Mucosa of descending colon (tissue), 3 donors: ENCODE results near the gene AKAP6. TPM values are rescaled to one million over a fixed set of nuclear protein-coding genes. Genes with fewer than 3 reads are reported as not detected.

ENCODE experiments used
- ATAC-seq: fragments of 200-7000 bp; cut with Tn5 transposase; one replicate; pipeline ENCODE4 v1.9.1; 2020; ENCODE audit warnings: mild to moderate bottlenecking, moderate library complexity
- DNase-seq, 3 donors: peaks; one replicate each; pipeline ENCODE4 v3.0.0-alpha.2; 2020
- H3K36me3 ChIP-seq: fragments of 200-600 bp; one replicate; pipeline ENCODE4 v1.8.0; 2021; ENCODE audit warnings: low read depth, mild to moderate bottlenecking
- H3K4me1 ChIP-seq: fragments of 200-600 bp; one replicate; pipeline ENCODE4 v1.8.0; 2021; ENCODE audit warnings: low read depth, mild to moderate bottlenecking
- H3K4me3 ChIP-seq: fragments of 200-600 bp; one replicate; pipeline ENCODE4 v1.8.0; 2021; ENCODE audit warnings: mild to moderate bottlenecking
- H3K9me3 ChIP-seq: fragments of 200-600 bp; one replicate; pipeline ENCODE4 v1.8.0; 2021; ENCODE audit warnings: mild to moderate bottlenecking
- CTCF ChIP-seq: fragments of 200-600 bp; IDR thresholded peaks from one replicate; pipeline ENCODE4 v1.8.0; 2022; ENCODE audit warnings: antibody characterized with exemption, mild to moderate bottlenecking
- intact Hi-C, 2 donors: fragments of 100-400 bp; cut with DNase I in 1 of 2; cut with micrococcal nuclease in 1 of 2; formaldehyde crosslinking; loops; one replicate each; pipeline versions ENCODE4 v1.11.0 to v1.11.1; 2022; cut with DNase I, micrococcal nuclease
- total RNA-seq, 3 donors: library from RNA; stranded (reverse); fragmentation: NEBNext Ultra II Directional in 2 of 3; extraction: Animal tissue kit (Norgen Biotek cat#: 25700) in 2 of 3; gene quantifications; one replicate each; pipeline versions ENCODE4 v1.2.1 to v1.2.4, GENCODE V29; 2021 to 2023
- donor health status: DM: no; HTN: no; CAD: no; lungs with moderate emphysema.
- donor health status: DM: no; HTN: no; CAD: no.
- donor health status: DM: no; HTN: yes; CAD: no.

The AKAP6 gene
- total RNA-seq, 3 donors from 2014 or later, result 4.2 to 30.8 (median 5.4) TPM

GRCh38 chr14:32508281-32508680 is 179.2 kb downstream of the AKAP6 start:
- no peak overlapping the region for H3K4me3 ChIP-seq
- no peaks in the 10 kb centered on the region for H3K4me1 ChIP-seq
- H3K9me3 ChIP-seq, result no peaks in the 10 kb centered on the region
- no peaks in the 10 kb centered on the region for H3K36me3 ChIP-seq
- TF ChIP-seq CTCF, result no peak
- no peak for ATAC-seq
- DNase-seq, result no peak
- intact Hi-C loops, result no loop called here

- Histone ChIP-seq H3K9me3 (no peaks in the 10 kb centered on the region), H3K4me1 (no peaks in the 10 kb centered on the region), H3K4me3 (no peak overlapping the region), H3K36me3 (no peaks in the 10 kb centered on the region)
- TF ChIP-seq CTCF, result no peak
- intact Hi-C loops, result no loop called here
- ATAC-seq (peak; percentile 42), DNase-seq (peak in 2 of 3 donors; percentile 8 to 17)
Observed at GRCh38 chr14:32509632-32510187, 180.6 kb downstream of the AKAP6 start.

- intact Hi-C loops, result no loop called here
- H3K4me3 ChIP-seq, result no peak overlapping the region
- H3K9me3 ChIP-seq, result no peaks in the 10 kb centered on the region
- H3K4me1 ChIP-seq, result no peaks in the 10 kb centered on the region
- DNase-seq (no peak), ATAC-seq (no peak)
- TF ChIP-seq CTCF, result no peak
- H3K36me3 ChIP-seq, result no peaks in the 10 kb centered on the region
Observed at GRCh38 chr14:32510815-32511214, 181.7 kb downstream of the AKAP6 start.

GRCh38 chr14:32512348-32512747 is 183.2 kb downstream of the AKAP6 start:
- TF ChIP-seq CTCF, result no peak
- no peaks in the 10 kb centered on the region for H3K4me1 ChIP-seq
- intact Hi-C loops, result no loop called here
- ATAC-seq, result no peak
- H3K9me3 ChIP-seq, result no peaks in the 10 kb centered on the region
- H3K4me3 ChIP-seq, result no peak overlapping the region
- DNase-seq, result no peak
- no peaks in the 10 kb centered on the region for H3K36me3 ChIP-seq

- no peaks in the 10 kb centered on the region for H3K36me3 ChIP-seq
- ATAC-seq, result no peak
- H3K4me3 ChIP-seq, result no peak overlapping the region
- DNase-seq, result no peak
- H3K4me1 ChIP-seq, result no peaks in the 10 kb centered on the region
- H3K9me3 ChIP-seq, result no peaks in the 10 kb centered on the region
- TF ChIP-seq CTCF, result no peak
- intact Hi-C loops, result no loop called here
Observed at GRCh38 chr14:32512813-32513212, 183.7 kb downstream of the AKAP6 start.

GRCh38 chr14:32513571-32514009 is 184.5 kb downstream of the AKAP6 start:
- DNase-seq (no peak), ATAC-seq (no peak)
- intact Hi-C loops, result no loop called here
- Histone ChIP-seq H3K36me3 (no peaks in the 10 kb centered on the region), H3K4me1 (no peaks in the 10 kb centered on the region), H3K9me3 (no peaks in the 10 kb centered on the region), H3K4me3 (no peak overlapping the region)
- no peak for TF ChIP-seq CTCF
